Measurements from ENCODE around the gene B3GAT2. TPM values are rescaled to one million over a fixed set of nuclear protein-coding genes. Genes with fewer than 3 reads are reported as not detected.

B3GAT2 gene
- polyA plus RNA-seq, 2 of the 4 experiments (the other 2 are of a cell fraction), result 0.05 to 0.10 TPM

- no peaks in the 10 kb centered on the region for H3K4me1 ChIP-seq
- TF ChIP-seq CBX2 (IDR thresholded peaks at IDR 0.05; ENCODE audit: borderline replicate concordance, low read depth) (no peak), MAFK (IDR thresholded peaks at IDR 0.05; ENCODE audit: partially characterized antibody) (no peak), ZNF302 (CRISPR knock-in tag; IDR thresholded peaks at IDR 0.05) (no peak), RARB (CRISPR knock-in tag; IDR thresholded peaks at IDR 0.05) (no peak), BCL3 (IDR thresholded peaks at IDR 0.05) (no peak), ELK1 (IDR thresholded peaks at IDR 0.05; ENCODE audit: low read depth, low read length) (no peak), ESRRA (IDR thresholded peaks at IDR 0.05; ENCODE audit: borderline replicate concordance, low read length) (no peak), REST (IDR thresholded peaks at IDR 0.05) (no peak), BHLHE40 (IDR thresholded peaks at IDR 0.05; ENCODE audit: low read depth, low read length) (no peak), RCOR1 (IDR thresholded peaks at IDR 0.05; ENCODE audit: low read depth, low read length) (no peak), HOXA7 (CRISPR knock-in tag; IDR thresholded peaks at IDR 0.05) (no peak), JUN (IDR thresholded peaks at IDR 0.05) (no peak), KDM1A (IDR thresholded peaks at IDR 0.05; ENCODE audit: low read depth) (no peak)
- no peak overlapping the region for H3K4me3 ChIP-seq
- H3K4me2 ChIP-seq, result no peak overlapping the region
- ChIA-PET CTCF (interaction anchor here (1.5 kb wide), 1 partner anchor 37 kb away, joined by 3 read pairs; no protein-coding TSS in a partner anchor), POLR2A (no interaction called here)
- FAIRE-seq, result no peak
- 91% methylated on average over 4 of the region's 4 CpGs for WGBS (ENCODE audit: missing lambda C conversion rate)
- no peaks in the 10 kb centered on the region for H3K9me3 ChIP-seq
- no peak for DNase-seq (ENCODE audit: low read depth in 1 of 2, low spot score in 1 of 2)
- ATAC-seq, result no peak
- no peak overlapping the region for H3K27ac ChIP-seq
These were observed 109.5 kb downstream of the B3GAT2 start for GRCh38 chr6:70847106-70848084.

- Histone ChIP-seq H3K4me3 (no peak overlapping the region), H3K9me3 (no peaks in the 10 kb centered on the region), H3K4me2 (no peak overlapping the region), H3K27ac (no peak overlapping the region), H3K4me1 (no peaks in the 10 kb centered on the region)
- POLR2A ChIA-PET, result no interaction called here
- 95% methylated on average over 8 of the region's 8 CpGs for WGBS (ENCODE audit: missing lambda C conversion rate)
- DNase-seq (ENCODE audit: low read depth in 1 of 2, low spot score in 1 of 2) (no peak), ATAC-seq (no peak), FAIRE-seq (no peak)
- CTCF ChIA-PET, result no interaction called here
- TF ChIP-seq ZC3H11A (IDR thresholded peaks at IDR 0.05) (no peak), HEYL (CRISPR knock-in tag; IDR thresholded peaks at IDR 0.05) (no peak), FOXS1 (CRISPR knock-in tag; IDR thresholded peaks at IDR 0.05) (no peak), RCOR1 (IDR thresholded peaks at IDR 0.05; ENCODE audit: low read depth, low read length) (no peak), FOSB (CRISPR knock-in tag; IDR thresholded peaks at IDR 0.05) (no peak), ELK1 (IDR thresholded peaks at IDR 0.05; ENCODE audit: low read depth, low read length) (no peak), ZNF302 (CRISPR knock-in tag; IDR thresholded peaks at IDR 0.05) (no peak), MAZ (IDR thresholded peaks at IDR 0.05; ENCODE audit: borderline replicate concordance, low read depth, low read length) (no peak), SMC3 (IDR thresholded peaks at IDR 0.05) (no peak), ESRRA (IDR thresholded peaks at IDR 0.05; ENCODE audit: borderline replicate concordance, low read length) (no peak), KDM5A (IDR thresholded peaks at IDR 0.05) (no peak), MAX (IDR thresholded peaks at IDR 0.05) (no peak)
These were observed 110.5 kb downstream of the B3GAT2 start for GRCh38 chr6:70846207-70846835.
